ENCODE results near the gene LHFPL4. TPM values are rescaled to one million over a fixed set of nuclear protein-coding genes. Genes with fewer than 3 reads are reported as not detected.
"Not testable (repeated sequence)": the region's sequence is repeated elsewhere in the genome, so short reads cannot be mapped to it uniquely, and the experiment has no call there.

The LHFPL4 gene
- total RNA-seq, 2 donors from 2014 or later, result not detected

GRCh38 chr3:9500108-9501050, 53.2 kb downstream of the LHFPL4 start:
- Histone ChIP-seq H3K27me3 (replicated peaks; ENCODE audit: insufficient read depth) (no peaks in the 10 kb centered on the region), H3K27ac (no peak overlapping the region), H3K4me1 (ENCODE audit: control insufficient read depth in 1 of 2, low read depth in 2 of 2) (peaks cover 3 to 9% of the 10 kb centered on the region in 2 donors), H3K36me3 (no peaks in the 10 kb centered on the region), H3K9me3 (no peaks in the 10 kb centered on the region), H3K4me3 (peak overlapping the region; percentile 32)
- ATAC-seq (ENCODE audit: insufficient number of reproducible peaks, low FRiP score, low read depth) (no peak), DNase-seq (ENCODE audit: low spot score) (no peak)
- TF ChIP-seq CTCF (IDR thresholded peaks at IDR 0.05), result peak; percentile 42

GRCh38 chr3:9499455-9500107, 54.0 kb downstream of the LHFPL4 start:
- Histone ChIP-seq H3K27me3 (replicated peaks; ENCODE audit: insufficient read depth) (no peaks in the 10 kb centered on the region), H3K4me3 (no peak overlapping the region), H3K36me3 (no peaks in the 10 kb centered on the region), H3K27ac (no peak overlapping the region), H3K9me3 (no peaks in the 10 kb centered on the region), H3K4me1 (ENCODE audit: control insufficient read depth in 1 of 2, low read depth in 2 of 2) (peaks cover 3 to 9% of the 10 kb centered on the region in 2 donors)
- no peak for ATAC-seq (ENCODE audit: insufficient number of reproducible peaks, low FRiP score, low read depth)
- DNase-seq (ENCODE audit: low spot score), result no peak
- TF ChIP-seq CTCF (IDR thresholded peaks at IDR 0.05), result no peak

GRCh38 chr3:9498781-9499180, 54.8 kb downstream of the LHFPL4 start:
- TF ChIP-seq CTCF (IDR thresholded peaks at IDR 0.05), result no peak
- ATAC-seq (ENCODE audit: insufficient number of reproducible peaks, low FRiP score, low read depth), result no peak
- Histone ChIP-seq H3K27me3 (replicated peaks; ENCODE audit: insufficient read depth) (no peaks in the 10 kb centered on the region), H3K4me1 (ENCODE audit: control insufficient read depth in 1 of 2, low read depth in 2 of 2) (peaks cover 3 to 9% of the 10 kb centered on the region in 2 donors), H3K36me3 (no peaks in the 10 kb centered on the region), H3K27ac (no peak overlapping the region), H3K9me3 (no peaks in the 10 kb centered on the region), H3K4me3 (no peak overlapping the region)
- no peak for DNase-seq (ENCODE audit: low spot score)

GRCh38 chr3:9497821-9498565, 55.6 kb downstream of the LHFPL4 start:
- H3K9me3 ChIP-seq, result no peaks in the 10 kb centered on the region
- no peak for TF ChIP-seq CTCF (IDR thresholded peaks at IDR 0.05)
- H3K27ac ChIP-seq, result no peak overlapping the region
- H3K27me3 ChIP-seq (replicated peaks; ENCODE audit: insufficient read depth), result no peaks in the 10 kb centered on the region
- H3K36me3 ChIP-seq, result no peaks in the 10 kb centered on the region
- no peak overlapping the region for H3K4me3 ChIP-seq
- H3K4me1 ChIP-seq (ENCODE audit: control insufficient read depth in 1 of 2, low read depth in 2 of 2), result peaks cover 3 to 9% of the 10 kb centered on the region in 2 donors
- DNase-seq (ENCODE audit: low spot score), result no peak
- no peak for ATAC-seq (ENCODE audit: insufficient number of reproducible peaks, low FRiP score, low read depth)

GRCh38 chr3:9496893-9497292, 56.7 kb downstream of the LHFPL4 start:
- peaks cover 3 to 9% of the 10 kb centered on the region in 2 donors for H3K4me1 ChIP-seq (ENCODE audit: control insufficient read depth in 1 of 2, low read depth in 2 of 2)
- H3K27ac ChIP-seq, result no peak overlapping the region
- no peaks in the 10 kb centered on the region for H3K36me3 ChIP-seq
- H3K27me3 ChIP-seq (replicated peaks; ENCODE audit: insufficient read depth), result no peaks in the 10 kb centered on the region
- DNase-seq (ENCODE audit: low spot score), result no peak
- no peak for TF ChIP-seq CTCF (IDR thresholded peaks at IDR 0.05)
- no peak for ATAC-seq (ENCODE audit: insufficient number of reproducible peaks, low FRiP score, low read depth)
- no peaks in the 10 kb centered on the region for H3K9me3 ChIP-seq
- no peak overlapping the region for H3K4me3 ChIP-seq

GRCh38 chr3:9494036-9494435, 59.6 kb downstream of the LHFPL4 start:
- ATAC-seq (ENCODE audit: insufficient number of reproducible peaks, low FRiP score, low read depth); H3K4me1 ChIP-seq (ENCODE audit: control insufficient read depth in 1 of 2, low read depth in 2 of 2); DNase-seq (ENCODE audit: low spot score); H3K4me3 ChIP-seq; H3K9me3 ChIP-seq; H3K36me3 ChIP-seq; H3K27ac ChIP-seq; H3K27me3 ChIP-seq (replicated peaks; ENCODE audit: insufficient read depth): not testable (repeated sequence)
